Fibroblast of lung (primary cell): ENCODE data around the gene ZBTB7C.

Experiments used
- CTCF ChIP-seq, 2 donors: IDR thresholded peaks in 1 of 2; conservative IDR thresholded peaks in 1 of 2; 1 replicate in 1 of 2; 2 replicates in 1 of 2; pipeline ENCODE4 v1.5.1; 2011 to 2012; ENCODE audit warnings: low read length in 2 of 2, control low read depth in 1 of 2, inconsistent platforms in 1 of 2, low read depth in 1 of 2, mild to moderate bottlenecking in 1 of 2
- EZH2 ChIP-seq: IDR thresholded peaks from 2 replicates; pipeline ENCODE4 v1.5.1; 2012; ENCODE audit warnings: low read length, control low read depth, mild to moderate bottlenecking; ENCODE audit errors: missing control alignments

GRCh38 chr18:48215876-48216638 is 193.1 kb downstream of the ZBTB7C start:
- TF ChIP-seq CTCF (conservative IDR thresholded peaks at IDR 0.05 in 1 of 2, IDR thresholded peaks at IDR 0.05 in 1 of 2; ENCODE audit: low read depth in 1 of 2, low read length in 2 of 2) (no peak), EZH2 (no peak)
